Measurements from ENCODE around the gene PANX2.

PANX2 gene

DNA sequence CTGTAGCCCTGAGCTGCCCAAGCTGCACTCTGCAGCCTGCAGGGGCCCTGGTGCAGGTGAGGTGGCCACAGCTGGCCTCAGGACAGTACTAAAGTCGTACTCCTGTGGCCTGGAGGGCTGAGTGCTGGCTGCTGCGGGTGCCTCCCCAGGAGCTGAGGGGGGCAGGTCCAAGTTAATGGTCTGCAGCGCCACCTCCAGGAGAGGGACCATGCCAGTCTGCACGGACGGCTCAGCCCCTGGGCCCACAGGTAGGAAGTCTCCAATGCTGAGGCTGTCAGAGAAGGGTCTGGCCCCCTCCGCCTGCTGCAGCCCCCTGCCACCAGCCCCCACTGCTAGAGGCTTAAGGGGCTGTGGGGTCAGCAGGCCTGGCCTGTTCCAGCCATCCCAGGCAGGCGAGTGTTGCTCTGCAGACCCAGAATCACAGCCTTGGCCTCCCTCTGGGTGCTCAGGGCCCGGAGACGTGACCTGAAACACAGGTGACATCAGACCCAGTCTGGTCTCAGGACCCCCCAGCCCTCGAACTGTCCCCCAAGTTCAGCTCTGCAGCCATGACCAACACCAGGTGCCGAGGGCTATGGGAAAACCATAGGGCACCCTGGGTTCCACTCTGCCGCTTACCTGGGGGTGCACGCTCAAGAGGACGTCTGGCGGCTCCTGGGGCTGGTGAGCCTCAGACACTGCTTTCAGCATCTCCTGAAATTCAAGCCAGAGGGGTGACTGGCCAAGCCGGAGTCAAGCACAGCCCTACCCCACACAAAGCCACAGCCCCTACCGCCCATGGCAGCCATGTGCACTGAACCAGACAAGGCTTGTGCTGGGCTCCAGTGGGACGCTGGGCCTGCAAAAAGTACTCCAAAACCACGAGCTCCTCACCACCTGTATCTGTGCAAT lies 51.1 kb downstream of the PANX2 start:
- Histone ChIP-seq H3K9me3 (ENCODE audit: severe bottlenecking) (no peaks in the 10 kb centered on the region), H3K36me3 (ENCODE audit: low read depth) (peaks cover 53% of the 10 kb centered on the region)

DNA sequence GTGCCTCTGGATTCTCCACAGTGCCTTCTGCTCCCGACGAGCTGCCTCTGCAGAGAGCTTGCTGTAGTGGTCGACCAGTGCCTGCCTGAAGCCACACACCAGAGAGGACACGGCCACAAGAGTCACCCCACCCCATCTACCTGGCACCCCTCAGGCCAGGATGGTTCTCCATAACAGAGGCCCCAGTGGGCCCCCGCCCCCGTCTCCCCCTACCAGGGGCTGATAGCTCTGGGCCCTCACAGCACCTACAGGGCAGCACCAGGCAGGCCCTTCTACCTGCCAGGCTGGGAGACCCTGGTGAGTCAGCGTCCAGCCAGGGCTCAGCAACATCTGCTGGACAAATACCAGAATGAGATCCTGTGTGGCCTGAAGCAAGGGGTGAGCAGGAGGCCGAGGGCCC lies 52.0 kb downstream of the PANX2 start:
- Histone ChIP-seq H3K36me3 (ENCODE audit: low read depth) (peaks cover 44% of the 10 kb centered on the region), H3K4me1 (ENCODE audit: insufficient read depth, poor library complexity, severe bottlenecking) (no peaks in the 10 kb centered on the region), H3K27ac (ENCODE audit: poor library complexity, severe bottlenecking) (no peak overlapping the region), H3K27me3 (ENCODE audit: insufficient read depth, poor library complexity, severe bottlenecking) (no peaks in the 10 kb centered on the region), H3K9me3 (ENCODE audit: severe bottlenecking) (no peaks in the 10 kb centered on the region), H3K4me3 (ENCODE audit: severe bottlenecking) (no peak overlapping the region)
- DNase-seq (ENCODE audit: low spot score) (peak; percentile 51), ATAC-seq (ENCODE audit: low read depth) (no peak)
- TF ChIP-seq, protein P1, sequence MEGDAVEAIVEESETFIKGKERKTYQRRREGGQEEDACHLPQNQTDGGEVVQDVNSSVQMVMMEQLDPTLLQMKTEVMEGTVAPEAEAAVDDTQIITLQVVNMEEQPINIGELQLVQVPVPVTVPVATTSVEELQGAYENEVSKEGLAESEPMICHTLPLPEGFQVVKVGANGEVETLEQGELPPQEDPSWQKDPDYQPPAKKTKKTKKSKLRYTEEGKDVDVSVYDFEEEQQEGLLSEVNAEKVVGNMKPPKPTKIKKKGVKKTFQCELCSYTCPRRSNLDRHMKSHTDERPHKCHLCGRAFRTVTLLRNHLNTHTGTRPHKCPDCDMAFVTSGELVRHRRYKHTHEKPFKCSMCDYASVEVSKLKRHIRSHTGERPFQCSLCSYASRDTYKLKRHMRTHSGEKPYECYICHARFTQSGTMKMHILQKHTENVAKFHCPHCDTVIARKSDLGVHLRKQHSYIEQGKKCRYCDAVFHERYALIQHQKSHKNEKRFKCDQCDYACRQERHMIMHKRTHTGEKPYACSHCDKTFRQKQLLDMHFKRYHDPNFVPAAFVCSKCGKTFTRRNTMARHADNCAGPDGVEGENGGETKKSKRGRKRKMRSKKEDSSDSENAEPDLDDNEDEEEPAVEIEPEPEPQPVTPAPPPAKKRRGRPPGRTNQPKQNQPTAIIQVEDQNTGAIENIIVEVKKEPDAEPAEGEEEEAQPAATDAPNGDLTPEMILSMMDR (IDR thresholded peaks at IDR 0.05; ENCODE audit: poor library complexity, severe bottlenecking) = no peak

More for the DNA sequence above, 51.1 kb downstream of the PANX2 start:
- Histone ChIP-seq H3K4me1 (ENCODE audit: insufficient read depth, poor library complexity, severe bottlenecking) (no peaks in the 10 kb centered on the region), H3K27ac (ENCODE audit: poor library complexity, severe bottlenecking) (no peak overlapping the region), H3K27me3 (ENCODE audit: insufficient read depth, poor library complexity, severe bottlenecking) (no peaks in the 10 kb centered on the region), H3K4me3 (ENCODE audit: severe bottlenecking) (no peak overlapping the region)
- TF ChIP-seq, protein P1 (IDR thresholded peaks at IDR 0.05; ENCODE audit: poor library complexity, severe bottlenecking) = no peak
- ATAC-seq (ENCODE audit: low read depth) (no peak), DNase-seq (ENCODE audit: low spot score) (peak; percentile 52)

DNA sequence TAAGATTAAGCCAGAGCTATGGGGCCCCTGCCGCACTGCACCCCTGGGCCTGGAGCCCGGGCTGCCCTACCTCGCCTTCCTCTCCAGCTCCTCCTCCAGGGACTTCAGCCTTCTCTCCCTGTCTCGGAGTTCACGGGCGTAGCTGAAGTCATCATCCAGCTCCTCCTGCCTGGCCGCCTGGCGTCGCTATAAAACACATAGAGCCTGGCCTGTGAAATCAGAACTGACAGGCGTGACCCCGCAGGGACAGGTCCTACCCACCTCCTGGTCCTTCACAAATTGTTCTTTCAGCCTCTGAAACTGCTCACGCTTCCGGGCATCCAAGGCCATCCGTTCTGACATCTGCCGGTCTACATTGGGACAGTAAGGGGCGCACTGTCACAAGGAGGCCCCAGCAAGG lies 53.5 kb downstream of the PANX2 start:
- DNase-seq (ENCODE audit: low spot score) (no peak), ATAC-seq (ENCODE audit: low read depth) (no peak)

DNA sequence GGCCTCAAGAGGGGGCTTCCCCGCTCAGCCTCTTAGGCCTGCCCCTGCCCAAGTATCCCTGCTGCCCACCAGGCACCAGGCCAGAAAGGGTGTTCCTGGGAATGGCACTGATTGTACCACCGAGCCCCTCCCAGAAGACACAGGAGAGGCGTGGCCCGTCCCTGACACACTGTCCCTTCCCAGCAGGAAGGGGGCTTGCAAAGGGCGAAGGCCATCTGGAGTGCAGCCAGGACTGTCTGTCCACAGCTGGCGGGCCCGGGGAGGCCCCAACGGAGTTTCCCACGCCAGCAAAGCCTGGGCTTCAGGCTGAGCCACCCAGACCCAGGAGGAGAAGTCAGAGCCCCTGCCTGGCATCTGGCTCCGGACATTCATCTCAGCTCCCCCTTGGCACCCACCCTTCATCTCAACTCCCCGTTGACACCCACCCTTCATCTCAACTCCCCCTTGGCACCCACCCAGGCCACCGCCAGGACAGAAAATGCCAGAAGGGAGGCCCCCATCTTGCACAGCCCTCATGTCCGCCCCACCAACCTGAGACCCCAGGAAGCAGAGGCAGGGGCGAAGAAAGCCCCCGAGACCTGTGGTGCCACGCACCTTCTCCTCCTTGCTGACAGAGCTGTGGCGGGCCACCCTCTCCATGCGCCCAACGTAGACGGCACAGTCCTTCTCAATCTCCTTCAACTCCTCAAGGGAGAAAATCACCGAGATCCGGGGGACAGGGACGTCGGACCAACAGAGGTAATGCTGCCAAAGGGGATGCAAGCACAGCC lies 54.9 kb downstream of the PANX2 start:
- Histone ChIP-seq H3K27ac (ENCODE audit: poor library complexity, severe bottlenecking) (no peak overlapping the region), H3K4me3 (ENCODE audit: severe bottlenecking) (no peak overlapping the region), H3K9me3 (ENCODE audit: severe bottlenecking) (no peaks in the 10 kb centered on the region), H3K27me3 (ENCODE audit: insufficient read depth, poor library complexity, severe bottlenecking) (no peaks in the 10 kb centered on the region), H3K36me3 (ENCODE audit: low read depth) (peaks cover 37% of the 10 kb centered on the region), H3K4me1 (ENCODE audit: insufficient read depth, poor library complexity, severe bottlenecking) (no peaks in the 10 kb centered on the region)
- TF ChIP-seq, protein P1 (IDR thresholded peaks at IDR 0.05; ENCODE audit: poor library complexity, severe bottlenecking) = no peak
- ATAC-seq (ENCODE audit: low read depth) (no peak), DNase-seq (ENCODE audit: low spot score) (peak; percentile 49)

More for the DNA sequence above, 53.5 kb downstream of the PANX2 start:
- Histone ChIP-seq H3K4me3 (ENCODE audit: severe bottlenecking) (no peak overlapping the region), H3K9me3 (ENCODE audit: severe bottlenecking) (no peaks in the 10 kb centered on the region), H3K36me3 (ENCODE audit: low read depth) (peaks cover 37% of the 10 kb centered on the region), H3K27me3 (ENCODE audit: insufficient read depth, poor library complexity, severe bottlenecking) (no peaks in the 10 kb centered on the region), H3K4me1 (ENCODE audit: insufficient read depth, poor library complexity, severe bottlenecking) (no peaks in the 10 kb centered on the region), H3K27ac (ENCODE audit: poor library complexity, severe bottlenecking) (no peak overlapping the region)
- TF ChIP-seq, protein P1 (IDR thresholded peaks at IDR 0.05; ENCODE audit: poor library complexity, severe bottlenecking) = no peak

All from RWPE2 (cell line).